Measurements from ENCODE around the gene AP2B1.

The AP2B1 gene

GRCh38 chr17:35545150-35545549 is 42.0 kb upstream of the AP2B1 start:
- TF ChIP-seq CTCF (conservative IDR thresholded peaks at IDR 0.05), result no peak
- no peak overlapping the region for H3K27ac ChIP-seq

DNA sequence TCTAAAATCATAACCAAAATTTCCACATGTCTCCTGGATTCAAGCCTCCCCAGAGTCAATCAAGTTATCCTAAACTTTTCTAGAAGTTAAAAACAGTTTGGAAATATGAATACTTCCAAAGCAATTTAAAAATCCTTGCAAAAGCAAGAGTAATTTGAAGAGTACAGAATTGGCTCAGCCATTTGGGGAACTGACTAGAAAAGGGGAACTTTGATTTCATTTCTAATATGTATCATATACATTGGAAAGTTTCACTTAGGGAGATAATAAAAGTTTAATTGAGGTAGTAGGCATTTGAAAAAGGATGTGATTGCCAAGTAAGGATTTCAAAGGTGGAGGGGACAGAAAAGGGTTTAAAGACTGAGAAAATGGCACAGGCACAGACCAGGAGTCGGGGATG is 40.6 kb upstream of the AP2B1 start:
- H3K27ac ChIP-seq, result no peak overlapping the region
- no peak for TF ChIP-seq CTCF (conservative IDR thresholded peaks at IDR 0.05)

- TF ChIP-seq CTCF (conservative IDR thresholded peaks at IDR 0.05), result no peak
- no peak overlapping the region for H3K27ac ChIP-seq
Observed at GRCh38 chr17:35548208-35548810, 38.8 kb upstream of the AP2B1 start.

GRCh38 chr17:35548978-35549377 is 38.1 kb upstream of the AP2B1 start:
- TF ChIP-seq CTCF (conservative IDR thresholded peaks at IDR 0.05), result no peak

GRCh38 chr17:35553310-35553709 is 33.8 kb upstream of the AP2B1 start:
- TF ChIP-seq CTCF (conservative IDR thresholded peaks at IDR 0.05), result no peak
- no peak overlapping the region for H3K27ac ChIP-seq

More at GRCh38 chr17:35548978-35549377, 38.1 kb upstream of the AP2B1 start:
- no peak overlapping the region for H3K27ac ChIP-seq

DNA sequence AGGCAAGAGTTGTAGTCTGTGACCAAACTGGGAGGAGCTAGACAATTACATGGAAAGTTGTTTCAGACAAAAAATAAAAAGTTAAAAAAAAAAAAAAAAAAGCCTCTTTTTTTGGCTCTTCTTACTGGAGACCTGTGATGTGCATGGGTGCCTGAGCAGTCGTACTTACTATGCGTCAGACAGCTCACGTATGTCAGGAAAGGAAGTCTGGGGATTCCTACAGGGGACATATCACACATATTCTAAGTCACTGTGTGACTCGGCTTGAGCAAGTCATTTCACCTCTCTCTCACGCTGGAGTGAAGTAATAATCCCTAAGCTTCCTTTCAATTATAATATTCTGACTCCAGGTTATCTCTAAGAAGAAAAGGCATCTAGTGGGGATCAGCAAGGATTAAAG is 32.5 kb upstream of the AP2B1 start:
- no peak overlapping the region for H3K27ac ChIP-seq

DNA sequence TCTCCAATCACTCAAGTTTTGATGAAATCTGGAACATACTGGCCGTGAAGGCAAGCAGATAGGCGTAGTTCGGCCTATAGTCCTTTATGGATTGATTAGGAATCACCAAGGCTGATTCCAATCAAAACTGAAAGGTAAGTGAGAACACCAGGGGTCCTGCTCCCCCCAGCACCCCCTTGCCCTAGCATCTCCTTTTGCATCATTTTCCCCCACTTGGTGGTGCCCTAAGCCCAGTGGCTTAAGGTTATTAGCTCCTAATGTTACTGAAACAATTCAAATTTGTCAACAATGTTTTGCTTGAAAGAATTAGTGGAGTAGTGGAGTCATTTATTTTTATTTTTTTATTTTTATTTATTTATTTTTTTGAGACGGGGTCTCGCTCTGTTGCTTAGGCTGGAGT is 31.4 kb upstream of the AP2B1 start:
- no peak overlapping the region for H3K27ac ChIP-seq
- peak; percentile 62 for TF ChIP-seq CTCF (conservative IDR thresholded peaks at IDR 0.05)

More for the DNA sequence above, 32.5 kb upstream of the AP2B1 start:
- TF ChIP-seq CTCF (conservative IDR thresholded peaks at IDR 0.05), result no peak

Measured in VCaP (cell line).